GM10847 (cell line): Measurements from ENCODE around the gene SDK1.

Experiments
- POLR2A ChIP-seq: IDR thresholded peaks from 2 replicates; pipeline ENCODE4 v1.6.1; 2011; ENCODE audit not compliant: insufficient read length; ENCODE audit errors: extremely low read depth

The SDK1 gene

DNA sequence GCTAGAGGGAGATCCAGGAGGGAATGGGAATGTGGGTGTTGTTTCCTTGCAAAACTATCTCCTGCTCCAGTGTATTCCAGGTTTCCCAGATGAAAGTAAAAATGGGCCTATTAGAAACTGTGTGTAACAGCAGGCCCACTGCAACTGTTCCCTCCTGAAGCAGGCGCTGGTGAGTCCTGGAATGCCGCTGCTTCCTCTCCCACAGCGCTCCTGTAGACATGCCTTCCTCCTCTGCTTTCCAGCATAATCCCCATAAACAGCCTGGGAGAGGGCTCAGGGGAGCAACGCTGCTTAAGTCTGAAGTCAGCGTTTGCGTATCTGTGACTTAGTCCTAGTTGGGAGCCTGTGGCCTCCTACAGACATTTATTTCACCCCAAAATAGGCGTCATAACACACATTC lies 830.0 kb downstream of the SDK1 start:
- no peak for TF ChIP-seq POLR2A

DNA sequence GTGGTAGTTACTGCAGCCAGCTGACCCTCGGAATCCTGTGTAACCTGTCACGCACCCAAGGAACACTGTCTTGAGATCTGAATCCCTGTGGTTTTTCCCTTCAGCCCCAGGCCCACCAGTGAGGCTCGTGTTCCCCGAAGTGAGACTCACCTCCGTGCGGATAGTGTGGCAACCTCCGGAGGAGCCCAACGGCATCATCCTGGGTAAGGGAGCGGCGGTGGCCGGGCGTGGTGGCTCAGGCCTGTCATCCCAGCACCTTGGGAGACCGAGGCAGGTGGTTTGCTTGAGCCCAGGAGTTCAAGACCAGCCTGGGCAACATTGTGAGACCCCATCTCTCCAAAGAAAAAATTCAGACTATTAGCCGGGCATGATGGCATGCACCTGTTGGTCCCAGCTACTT lies 831.2 kb downstream of the SDK1 start:
- TF ChIP-seq POLR2A = no peak

DNA sequence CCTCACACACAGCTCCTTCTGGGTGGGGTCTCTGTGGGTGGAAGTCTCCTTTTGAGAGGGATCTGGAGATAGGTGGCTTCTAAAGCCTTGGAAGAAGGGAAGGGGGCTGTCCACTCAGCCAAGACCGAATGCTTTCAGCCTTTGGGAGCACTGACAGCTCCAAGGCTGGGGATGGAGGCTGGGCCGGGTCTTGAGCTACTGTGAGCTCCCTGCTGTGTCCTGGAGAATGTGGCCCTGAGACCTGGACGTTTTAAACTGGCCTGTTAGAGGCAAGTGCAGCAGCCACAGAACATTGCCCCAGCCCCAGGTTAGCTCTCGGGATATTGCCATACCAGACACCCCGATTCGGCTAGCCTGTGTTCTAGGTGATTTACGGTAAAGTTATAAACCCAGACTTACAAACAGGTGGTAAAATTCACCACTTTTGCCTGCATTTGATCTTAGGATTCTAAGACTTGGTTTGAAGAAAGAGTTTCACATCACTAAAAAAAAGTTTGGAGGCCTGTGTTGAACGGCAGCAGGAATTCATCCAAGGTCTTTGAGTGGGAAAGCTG lies 832.5 kb downstream of the SDK1 start:
- no peak for TF ChIP-seq POLR2A

DNA sequence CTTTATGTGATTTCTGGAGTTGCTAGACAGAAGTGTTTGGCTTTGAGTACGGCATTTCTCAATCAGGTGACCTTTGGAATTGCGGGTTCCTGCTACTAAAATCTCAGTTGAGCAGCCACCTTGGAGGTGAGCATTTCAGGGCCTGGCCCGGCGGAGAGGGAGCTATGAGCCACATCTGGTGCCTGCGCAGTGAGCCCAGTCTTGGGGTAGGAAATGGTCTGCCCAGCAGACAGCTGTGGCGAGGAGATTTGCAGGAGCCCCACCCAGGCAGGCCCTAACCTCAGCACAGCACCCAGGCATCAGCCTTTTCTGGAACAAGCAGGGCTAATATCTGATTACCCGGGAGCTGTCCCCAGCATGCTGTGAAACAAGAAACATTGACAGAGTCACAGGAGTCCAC lies 833.2 kb downstream of the SDK1 start:
- no peak for TF ChIP-seq POLR2A

DNA sequence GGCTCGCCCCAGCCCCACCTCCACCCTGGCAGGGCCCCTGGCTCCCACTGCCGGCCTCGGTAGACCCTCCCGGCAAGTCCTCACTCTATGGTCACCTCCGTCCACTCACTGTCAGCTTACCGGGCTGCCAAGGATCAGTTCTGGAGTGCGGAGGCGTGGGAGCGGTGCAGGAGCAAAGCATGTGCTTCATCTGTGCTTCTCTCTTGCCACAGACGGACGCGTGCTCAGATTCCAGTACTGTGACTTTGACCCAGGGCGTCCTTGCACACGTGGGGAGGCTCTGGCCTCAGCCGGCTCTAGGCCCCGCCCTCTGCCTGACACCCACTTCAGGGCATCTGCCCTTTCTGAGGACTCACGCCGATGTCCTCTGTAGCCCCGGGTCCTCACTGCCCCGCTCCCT lies 833.6 kb downstream of the SDK1 start:
- no peak for TF ChIP-seq POLR2A

DNA sequence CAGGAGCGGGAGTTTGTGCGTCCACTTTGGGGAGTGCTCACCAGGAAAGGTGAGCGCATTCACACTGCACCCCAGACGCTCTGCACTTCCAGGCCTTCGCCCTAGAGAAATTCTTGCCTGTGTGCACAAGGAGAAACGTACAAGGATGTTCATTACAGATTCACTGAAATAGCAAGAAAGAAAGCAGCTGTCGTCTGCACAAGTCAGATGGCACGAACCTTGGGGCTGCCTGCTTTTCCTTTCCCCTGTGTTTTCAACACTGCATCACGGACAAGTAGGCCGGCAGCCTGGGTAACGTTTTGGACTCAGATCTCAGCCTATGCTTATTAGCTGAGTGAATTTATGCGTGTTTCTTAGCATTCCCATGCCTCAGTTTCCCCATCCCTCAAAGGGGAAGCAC lies 834.2 kb downstream of the SDK1 start:
- no peak for TF ChIP-seq POLR2A

DNA sequence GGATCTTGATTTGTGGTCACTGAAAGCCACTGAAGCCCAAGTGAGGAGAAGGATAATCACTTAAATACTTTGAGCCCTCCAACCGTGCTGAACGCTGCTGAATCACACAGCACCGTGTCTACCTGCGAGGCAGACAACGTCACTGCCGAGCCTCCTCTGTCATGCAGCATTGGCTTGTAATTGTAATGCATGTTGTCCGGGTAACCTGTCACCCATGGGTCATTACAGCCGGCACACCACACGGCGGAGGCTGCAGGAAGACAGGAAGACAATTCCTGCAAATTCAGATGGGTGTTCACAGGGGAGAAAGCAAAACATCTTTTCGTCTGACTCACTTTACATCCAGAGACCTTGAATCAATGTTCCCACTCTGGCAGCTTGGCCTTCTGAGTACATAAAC lies 835.0 kb downstream of the SDK1 start:
- TF ChIP-seq POLR2A = no peak

DNA sequence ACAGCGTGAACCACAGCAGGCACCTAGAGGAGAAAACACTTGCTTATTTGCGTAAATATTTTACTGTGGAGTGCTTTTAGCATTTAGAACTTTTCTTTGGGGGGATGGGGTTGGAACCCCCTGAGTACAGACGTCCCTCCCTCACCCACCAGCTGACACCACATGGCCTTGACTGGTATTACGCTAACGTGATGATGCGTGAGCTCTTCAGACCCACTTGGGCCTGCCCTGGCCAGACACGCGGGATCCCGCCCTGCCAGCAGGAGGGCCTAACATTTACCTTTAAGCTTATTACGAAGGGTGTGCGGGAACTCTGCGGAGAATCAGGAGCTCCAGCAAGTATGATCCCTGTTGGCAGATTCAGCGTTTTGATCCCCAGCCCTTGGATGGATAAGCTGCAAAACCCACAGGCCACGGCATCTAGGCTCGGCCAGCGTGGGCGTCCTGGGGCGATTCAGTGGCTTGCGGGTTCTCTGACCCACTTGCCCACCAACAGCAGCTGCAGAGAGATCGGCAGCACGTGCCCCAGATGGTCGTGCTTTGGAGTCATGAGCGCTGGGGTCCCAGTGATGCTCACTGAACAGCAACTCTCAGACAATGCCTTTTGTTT lies 835.6 kb downstream of the SDK1 start:
- no peak for TF ChIP-seq POLR2A

DNA sequence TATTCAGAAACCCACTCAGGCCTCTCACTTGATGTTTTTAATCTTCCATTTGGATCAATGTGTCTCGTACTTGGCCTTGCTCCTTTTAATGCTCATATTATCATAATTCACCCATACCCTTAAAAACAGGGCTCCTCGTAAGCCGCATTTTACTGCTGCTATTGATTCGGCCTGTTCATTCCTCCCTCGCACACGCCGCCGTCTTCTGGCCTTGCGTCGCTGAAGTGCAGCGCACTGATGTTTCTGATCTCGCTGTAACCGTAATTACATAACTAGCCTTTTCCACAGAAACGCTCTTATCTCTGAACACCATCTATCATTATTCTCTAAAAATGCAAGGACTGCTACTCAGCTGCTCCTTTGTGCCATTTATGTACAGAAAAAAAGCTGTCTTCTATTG lies 836.5 kb downstream of the SDK1 start:
- TF ChIP-seq POLR2A = no peak

DNA sequence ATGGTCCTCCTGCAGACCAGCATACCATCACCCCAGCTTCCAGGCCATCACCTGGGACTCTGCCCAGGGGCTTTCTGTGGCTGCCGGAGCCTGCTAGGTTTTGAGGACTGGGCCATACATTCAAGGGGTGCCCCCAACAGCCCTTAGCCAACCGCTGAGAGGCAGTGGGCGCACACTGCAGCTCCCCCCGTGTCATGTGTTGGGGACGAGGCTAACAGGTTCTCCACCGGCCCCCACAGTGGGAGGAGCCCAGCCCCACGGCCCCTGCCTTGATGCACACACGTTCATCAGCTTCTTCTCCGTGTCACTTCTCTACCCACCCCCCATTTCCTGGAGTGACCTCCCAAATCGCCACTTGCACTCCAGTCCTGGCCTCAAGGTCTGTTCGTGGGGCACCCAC lies 837.8 kb downstream of the SDK1 start:
- TF ChIP-seq POLR2A = no peak

DNA sequence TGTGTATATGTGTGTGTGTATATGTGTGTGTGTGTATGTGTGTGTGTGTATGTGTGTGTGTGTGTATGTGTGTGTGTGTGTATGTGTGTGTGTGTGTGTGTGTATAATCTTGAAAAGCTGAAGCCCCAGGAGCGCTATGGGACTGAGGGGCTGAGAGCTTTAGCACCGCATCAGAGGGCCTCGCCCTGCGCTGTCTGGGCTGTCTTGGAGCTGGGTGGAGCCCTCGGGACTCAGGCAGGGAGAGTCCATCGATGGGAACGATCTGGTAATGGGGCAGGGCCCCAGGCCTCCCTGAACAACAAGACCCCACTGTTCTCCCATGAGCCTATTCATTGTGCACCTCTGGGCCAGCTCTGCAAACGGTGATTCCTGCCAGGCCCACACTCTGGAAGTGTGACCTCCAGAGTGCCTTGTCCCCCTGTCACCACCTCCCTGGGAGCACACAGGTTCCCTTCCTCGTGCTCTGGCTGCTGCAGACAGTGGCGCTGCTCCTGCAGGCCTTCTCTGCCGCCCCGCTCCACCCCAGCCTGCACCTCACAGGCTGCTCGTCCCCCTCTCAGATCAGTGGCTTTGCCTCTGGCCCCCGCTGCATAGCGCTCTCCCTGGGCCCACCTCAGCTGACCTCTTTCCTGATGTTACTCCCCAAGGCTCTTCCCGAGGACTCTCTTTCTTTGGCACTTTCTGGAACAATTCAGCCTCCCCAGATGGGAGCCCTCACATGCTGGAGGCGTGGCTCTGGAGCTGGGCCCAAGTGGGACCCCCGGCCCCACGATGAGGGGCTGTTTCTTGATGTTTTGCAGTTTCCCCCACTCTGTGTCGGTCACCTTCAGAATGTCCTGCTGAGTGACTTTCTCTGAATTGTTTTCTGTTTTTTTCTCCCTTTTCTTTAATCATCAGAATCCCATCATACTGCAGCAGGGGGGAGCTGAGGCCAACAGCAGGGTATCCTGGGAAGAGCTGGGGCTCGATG lies 838.9 kb downstream of the SDK1 start:
- TF ChIP-seq POLR2A = no peak

DNA sequence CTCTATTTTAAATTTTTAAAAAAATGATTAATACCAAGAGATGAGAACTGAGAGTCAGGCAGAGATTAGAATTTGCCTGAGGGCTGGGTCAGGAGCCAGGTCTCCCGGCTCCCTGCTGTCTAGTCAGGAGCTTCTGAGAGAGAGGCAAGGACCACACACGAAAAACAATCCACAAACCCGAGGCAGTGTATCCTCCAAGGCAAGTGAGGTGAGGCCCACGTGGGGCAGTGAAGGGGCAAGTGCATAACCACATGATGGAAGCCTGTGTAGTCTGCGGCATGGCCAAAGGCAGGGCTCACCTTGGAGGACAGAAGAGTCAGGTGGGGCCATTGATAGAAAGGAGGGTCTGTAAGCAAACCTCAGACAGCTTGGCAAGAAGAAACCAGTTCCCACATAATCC lies 839.9 kb downstream of the SDK1 start:
- TF ChIP-seq POLR2A = no peak

DNA sequence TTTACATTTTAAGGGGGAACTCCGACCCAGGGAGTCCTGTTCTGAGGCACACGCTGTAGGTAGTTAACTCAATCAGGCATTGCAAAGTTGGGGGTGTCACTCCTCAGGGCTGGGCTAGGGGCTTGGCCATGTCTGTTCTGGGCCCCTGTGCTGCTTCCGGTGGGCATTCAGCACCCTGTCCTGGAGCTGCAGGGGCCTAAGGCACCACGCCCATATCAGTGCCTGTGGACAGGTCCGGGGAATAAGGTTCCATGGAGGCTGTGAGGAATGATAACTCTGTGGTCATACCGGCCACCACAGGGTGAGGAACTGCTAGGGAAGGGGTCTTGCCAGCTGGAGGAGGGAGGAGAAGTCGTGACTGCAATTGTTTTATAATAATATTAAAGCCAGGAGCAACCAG lies 842.0 kb downstream of the SDK1 start:
- no peak for TF ChIP-seq POLR2A

DNA sequence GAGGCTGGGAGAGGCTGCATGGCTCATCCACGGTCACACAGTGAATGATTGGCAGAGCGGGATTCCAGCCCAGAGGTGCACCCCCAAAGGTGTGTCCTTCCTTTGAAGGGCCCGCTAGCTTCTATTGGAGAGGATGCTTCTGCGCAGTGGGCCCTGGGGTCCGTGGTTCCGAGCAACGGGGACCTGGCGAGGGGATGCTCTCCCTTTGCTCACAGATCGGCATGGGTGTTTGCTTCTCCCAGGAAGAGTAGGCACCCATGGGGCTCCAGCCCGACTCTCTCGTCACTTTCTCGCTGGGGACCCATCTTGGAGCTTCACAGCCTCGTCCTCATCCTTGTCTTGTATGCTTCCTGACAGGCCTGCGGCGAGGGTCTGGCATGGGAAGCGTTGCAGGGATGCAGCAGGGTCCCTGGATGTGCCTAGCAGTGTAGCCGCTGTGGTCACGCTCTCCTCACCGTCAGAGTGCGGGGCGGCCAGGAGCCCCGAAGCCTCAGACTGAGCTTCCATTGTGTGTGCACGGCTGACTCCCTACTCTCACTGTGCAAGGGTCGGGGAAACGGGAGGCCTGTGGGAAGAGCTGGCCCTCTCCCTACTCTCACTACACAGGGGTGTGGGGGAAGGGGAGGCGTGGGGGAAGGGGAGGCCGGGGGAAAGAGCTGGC lies 842.6 kb downstream of the SDK1 start:
- no peak for TF ChIP-seq POLR2A

DNA sequence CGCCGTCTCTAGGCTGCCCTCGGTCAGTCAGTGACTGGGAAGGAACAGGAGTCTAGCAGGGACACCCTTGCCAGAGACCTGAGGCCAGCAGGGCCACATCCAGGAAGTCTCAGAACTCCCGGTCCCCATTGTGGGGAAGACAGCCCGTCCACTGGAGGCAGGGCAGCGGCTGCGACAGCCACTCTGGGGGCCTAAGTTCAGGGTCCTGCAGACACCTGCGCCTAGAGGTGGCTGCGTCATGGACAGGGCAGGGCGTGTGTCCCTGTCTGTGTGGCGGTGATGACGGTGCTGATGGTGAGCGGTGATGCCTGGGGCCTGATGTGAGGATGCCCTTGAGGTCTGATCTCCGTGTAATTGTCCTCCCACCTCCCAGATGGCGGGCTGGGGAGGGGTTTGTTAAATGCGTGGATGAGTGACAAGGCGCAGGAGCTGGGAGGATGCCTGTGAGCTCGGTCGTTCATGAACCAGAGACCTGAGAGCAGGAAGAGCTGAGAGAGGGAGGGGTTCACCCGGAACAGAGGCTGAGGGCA lies 843.2 kb downstream of the SDK1 start:
- no peak for TF ChIP-seq POLR2A
